Activated CD4-positive, alpha-beta T cell treated with anti-CD3 and anti-CD28 coated beads, Interleukin-2, amount 50 U/mL, for 16 hours (primary cell): ENCODE results near the gene TEX264.
"Not testable (repeated sequence)": the region's sequence is repeated elsewhere in the genome, so short reads cannot be mapped to it uniquely, and the experiment has no call there.

Source experiments
- DNase-seq: peaks from one replicate; pipeline ENCODE4 v3.0.0-alpha.2; 2020

The TEX264 gene

GRCh38 chr3:51718547-51719409, 47.7 kb downstream of the TEX264 start:
- DNase-seq, result peak; percentile 78

GRCh38 chr3:51719410-51720025, 48.5 kb downstream of the TEX264 start:
- no peak for DNase-seq

DNA sequence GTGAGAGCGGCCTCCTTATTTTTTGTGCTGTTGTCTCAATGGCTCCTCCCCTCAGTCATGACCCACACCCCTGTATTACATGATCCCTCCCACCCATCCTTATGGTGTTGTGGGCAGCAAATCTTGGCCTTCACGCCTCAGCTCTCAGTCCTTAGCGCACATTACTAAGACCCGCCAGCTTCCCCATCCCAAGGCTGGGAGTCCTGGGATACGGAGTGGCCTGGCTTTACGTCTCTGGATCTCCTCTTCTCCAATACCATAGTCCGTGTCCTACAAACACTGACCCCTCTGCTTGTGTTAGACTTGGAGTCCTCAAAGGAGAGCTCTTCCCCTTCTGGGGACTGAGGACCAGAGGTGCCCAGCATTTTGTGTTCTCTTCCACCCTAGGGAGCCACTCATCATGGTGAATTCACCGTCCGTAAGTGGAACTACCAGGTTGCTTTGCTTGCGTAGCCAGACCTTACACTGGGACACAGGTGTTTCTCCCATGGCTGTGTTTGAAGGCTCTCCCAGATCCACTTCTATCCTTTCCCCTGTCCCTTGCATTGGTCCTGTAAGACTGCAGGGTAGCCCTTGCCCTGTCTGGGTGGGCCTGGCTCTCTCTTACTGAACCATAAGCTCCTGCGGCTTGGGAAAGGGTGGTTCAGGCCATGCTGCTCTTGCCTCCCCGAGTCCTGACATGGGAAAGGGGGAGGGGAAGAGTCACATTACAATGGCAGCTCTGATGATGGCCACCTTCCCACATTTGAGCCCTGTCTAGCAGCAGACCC, 49.4 kb downstream of the TEX264 start:
- no peak for DNase-seq

GRCh38 chr3:51721062-51721745, 50.2 kb downstream of the TEX264 start:
- DNase-seq, result no peak

GRCh38 chr3:51722362-51722761, 51.3 kb downstream of the TEX264 start:
- peak; percentile 21 for DNase-seq

GRCh38 chr3:51727500-51727899, 56.4 kb downstream of the TEX264 start:
- peak; percentile 47 for DNase-seq

DNA sequence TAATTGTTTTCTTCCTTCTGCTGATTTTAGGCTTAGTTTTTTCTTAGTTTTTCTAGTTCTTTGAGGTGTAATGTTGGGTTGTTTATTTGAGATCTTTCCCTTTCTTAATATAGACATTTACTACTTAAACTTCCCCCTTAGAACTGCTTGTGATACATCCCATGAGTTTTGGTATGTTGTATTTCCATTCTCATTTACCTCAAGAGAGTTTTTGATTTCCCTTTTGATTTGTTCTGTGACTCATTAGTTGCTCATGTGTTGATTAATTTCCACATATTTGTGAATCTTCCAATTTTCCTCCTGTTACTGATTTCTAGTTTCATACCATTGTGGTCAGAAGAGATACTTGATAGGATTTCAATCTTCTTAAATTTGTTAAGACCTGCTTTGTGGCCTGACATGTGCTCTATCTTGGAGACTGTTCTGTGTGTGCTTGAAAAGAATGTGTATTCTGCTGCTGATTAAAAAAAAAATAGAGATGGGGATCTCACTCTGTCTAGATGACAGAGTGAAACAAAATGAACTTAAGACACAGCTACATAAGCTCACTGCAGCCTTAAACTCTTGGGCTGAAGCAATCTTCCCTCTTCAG, 58.1 kb downstream of the TEX264 start:
- peak; percentile 30 for DNase-seq

- no peak for DNase-seq
These were observed 63.0 kb downstream of the TEX264 start for GRCh38 chr3:51733859-51734571.

DNA sequence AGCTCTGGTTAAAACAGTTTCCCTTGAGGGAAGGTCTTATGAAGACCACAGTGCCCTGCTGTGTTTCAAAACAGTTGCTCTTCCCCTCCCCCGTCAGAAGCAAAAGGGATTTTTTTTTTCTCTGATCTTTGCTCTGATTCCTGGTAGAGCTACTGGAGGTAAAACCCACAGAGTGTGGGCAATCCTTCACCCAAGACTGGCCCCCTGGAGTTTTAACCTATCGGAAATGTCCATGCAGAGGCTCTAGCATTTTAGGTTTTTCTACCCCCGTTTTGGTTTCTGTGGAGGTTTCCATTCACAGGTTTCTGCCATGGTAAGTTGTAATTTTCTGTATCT, 63.5 kb downstream of the TEX264 start:
- peak; percentile 45 for DNase-seq

- no peak for DNase-seq
These were observed 64.0 kb downstream of the TEX264 start for GRCh38 chr3:51735039-51735438.

DNA sequence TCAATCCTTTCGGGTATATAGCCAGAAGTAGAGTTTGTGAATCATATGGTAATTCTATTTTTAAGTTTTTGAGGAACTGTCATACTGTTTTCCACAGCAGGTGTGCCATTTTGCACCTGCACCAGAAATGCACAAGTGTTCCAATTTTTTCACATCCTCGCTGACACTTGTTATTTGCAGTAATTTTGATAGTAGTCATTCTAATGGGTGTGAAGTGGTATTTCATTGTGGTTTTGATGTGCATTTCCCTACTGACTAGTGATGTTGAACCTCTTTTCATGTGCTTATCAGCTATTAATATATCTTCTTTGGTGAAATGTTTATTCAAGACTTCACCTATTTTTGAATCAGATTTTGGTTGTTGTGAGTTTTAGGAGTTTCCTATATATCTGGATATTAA, 64.9 kb downstream of the TEX264 start:
- no peak for DNase-seq

GRCh38 chr3:51739110-51739509, 68.1 kb downstream of the TEX264 start:
- no peak for DNase-seq

- DNase-seq, result not testable (repeated sequence)
These were observed 71.3 kb downstream of the TEX264 start for GRCh38 chr3:51742320-51742719.

GRCh38 chr3:51742978-51743377, 71.9 kb downstream of the TEX264 start:
- DNase-seq, result not testable (repeated sequence)

DNA sequence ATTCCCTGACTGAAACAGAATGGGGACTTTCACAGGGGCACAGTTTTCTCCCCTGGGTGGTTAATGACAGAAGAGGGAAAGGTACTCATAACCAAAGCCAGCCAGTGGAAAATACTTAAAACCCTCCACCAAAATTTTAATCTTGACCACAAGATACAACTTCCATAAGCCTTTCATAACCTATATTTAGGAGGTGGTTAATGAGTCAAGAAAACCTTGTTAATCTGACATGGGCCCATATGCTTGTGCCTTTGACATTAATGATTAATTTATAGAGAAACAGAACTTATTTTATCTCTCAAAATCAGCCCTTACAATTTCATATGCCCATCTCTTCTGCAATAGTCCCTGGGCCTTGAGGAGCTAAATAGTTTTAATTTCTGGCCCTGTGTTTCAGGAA, 76.8 kb downstream of the TEX264 start:
- no peak for DNase-seq

GRCh38 chr3:51748327-51748726, 77.3 kb downstream of the TEX264 start:
- no peak for DNase-seq

GRCh38 chr3:51750878-51751277, 79.8 kb downstream of the TEX264 start:
- no peak for DNase-seq

GRCh38 chr3:51751287-51751686, 80.2 kb downstream of the TEX264 start:
- no peak for DNase-seq
